Measurements from ENCODE around the gene SWT1.
A peak's percentile ranks its signal among the peaks of the same experiment; 100 is the strongest.
"Not testable (repeated sequence)": the region's sequence is repeated elsewhere in the genome, so short reads cannot be mapped to it uniquely, and the experiment has no call there.

Gene SWT1

GRCh38 chr1:185245466-185245865 is 88.5 kb downstream of the SWT1 start:
- no peak for DNase-seq (ENCODE audit: low read depth in 2 of 2)

- DNase-seq (ENCODE audit: low read depth in 2 of 2), result no peak
Measured at GRCh38 chr1:185249563-185249962, 92.6 kb downstream of the SWT1 start.

GRCh38 chr1:185250063-185250462 is 93.1 kb downstream of the SWT1 start:
- DNase-seq (ENCODE audit: low read depth in 2 of 2), result no peak

DNA sequence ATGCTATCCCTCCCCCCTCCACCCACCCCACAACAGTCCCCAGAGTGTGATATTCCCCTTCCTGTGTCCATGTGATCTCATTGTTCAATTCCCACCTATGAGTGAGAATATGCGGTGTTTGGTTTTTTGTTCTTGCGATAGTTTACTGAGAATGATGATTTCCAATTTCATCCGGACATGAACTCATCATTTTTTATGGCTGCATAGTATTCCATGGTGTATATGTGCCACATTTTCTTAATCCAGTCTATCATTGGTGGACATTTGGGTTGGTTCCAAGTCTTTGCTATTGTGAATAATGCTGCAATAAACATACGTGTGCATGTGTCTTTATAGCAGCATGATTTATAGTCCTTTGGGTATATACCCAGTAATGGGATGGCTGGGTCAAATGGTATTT is 95.0 kb downstream of the SWT1 start:
- DNase-seq (ENCODE audit: low read depth in 2 of 2), result not testable (repeated sequence)

- DNase-seq (ENCODE audit: low read depth in 2 of 2), result not testable (repeated sequence)
Measured at GRCh38 chr1:185252404-185252803, 95.4 kb downstream of the SWT1 start.

DNA sequence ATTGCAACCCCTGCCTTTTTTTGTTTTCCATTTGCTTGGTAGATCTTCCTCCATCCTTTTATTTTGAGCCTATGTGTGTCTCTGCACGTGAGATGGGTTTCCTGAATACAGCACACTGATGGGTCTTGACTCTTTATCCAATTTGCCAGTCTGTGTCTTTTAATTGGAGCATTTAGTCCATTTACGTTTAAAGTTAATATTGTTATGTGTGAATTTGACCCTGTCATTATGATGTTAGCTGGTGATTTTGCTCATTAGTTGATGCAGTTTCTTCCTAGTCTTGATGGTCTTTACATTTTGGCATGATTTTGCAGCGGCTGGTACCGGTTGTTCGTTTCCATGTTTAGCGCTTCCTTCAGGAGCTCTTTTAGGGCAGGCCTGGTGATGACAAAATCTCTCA is 98.6 kb downstream of the SWT1 start:
- DNase-seq (ENCODE audit: low read depth in 2 of 2), result not testable (repeated sequence)

DNA sequence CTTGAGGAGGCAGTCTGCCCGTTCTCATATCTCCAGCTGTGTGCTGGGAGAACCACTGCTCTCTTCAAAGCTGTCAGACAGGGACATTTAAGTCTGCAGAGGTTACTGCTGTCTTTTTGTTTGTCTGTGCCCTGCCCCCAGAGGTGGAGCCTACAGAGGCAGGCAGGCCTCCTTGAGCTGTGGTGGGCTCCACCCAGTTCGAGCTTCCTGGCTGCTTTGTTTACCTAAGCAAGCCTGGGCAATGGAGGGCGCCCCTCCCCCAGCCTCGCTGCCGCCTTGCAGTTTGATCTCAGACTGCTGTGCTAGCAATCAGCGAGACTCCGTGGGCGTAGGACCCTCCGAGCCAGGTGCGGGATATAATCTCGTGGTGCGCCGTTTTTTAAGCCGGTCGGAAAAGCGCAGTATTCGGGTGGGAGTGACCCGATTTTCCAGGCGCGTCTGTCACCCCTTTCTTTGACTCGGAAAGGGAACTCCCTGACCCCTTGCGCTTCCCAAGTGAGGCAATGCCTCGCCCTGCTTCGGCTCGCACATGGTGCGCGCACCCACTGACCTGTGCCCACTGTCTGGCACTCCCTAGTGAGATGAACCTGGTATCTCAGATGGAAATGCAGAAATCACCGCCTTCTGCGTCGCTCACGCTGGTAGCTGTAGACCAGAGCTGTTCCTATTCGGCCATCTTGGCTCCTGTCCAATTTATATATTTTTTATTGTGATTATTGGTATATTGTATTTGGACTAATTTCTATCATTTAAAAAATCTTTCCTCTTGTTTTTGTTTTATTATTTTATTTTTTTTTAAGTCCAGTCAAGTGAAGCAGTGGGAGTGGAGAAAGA is 100.4 kb downstream of the SWT1 start:
- DNase-seq (ENCODE audit: low read depth in 2 of 2), result not testable (repeated sequence)

- no peak for DNase-seq (ENCODE audit: low read depth in 2 of 2)
Measured at GRCh38 chr1:185257950-185258208, 100.9 kb downstream of the SWT1 start.

DNA sequence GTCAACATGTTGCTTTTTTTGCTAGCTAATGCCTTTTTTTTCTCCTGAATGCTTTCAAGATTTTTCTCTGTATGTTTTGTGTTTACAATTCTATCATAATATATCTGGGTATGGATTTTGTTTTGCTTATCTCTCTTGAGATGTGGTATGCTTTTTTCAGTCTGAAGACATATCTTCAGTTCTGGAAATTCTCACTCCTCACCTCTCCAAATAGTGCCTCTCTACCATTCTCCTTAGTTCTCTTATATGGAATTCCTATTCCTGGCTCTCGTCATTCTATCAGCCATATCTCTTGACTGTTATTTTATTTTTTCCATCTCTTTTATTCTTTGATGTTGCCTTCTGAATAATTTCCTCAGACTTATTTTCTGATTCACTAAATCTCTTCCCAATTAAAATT is 101.7 kb downstream of the SWT1 start:
- no peak for DNase-seq (ENCODE audit: low read depth in 2 of 2)

DNA sequence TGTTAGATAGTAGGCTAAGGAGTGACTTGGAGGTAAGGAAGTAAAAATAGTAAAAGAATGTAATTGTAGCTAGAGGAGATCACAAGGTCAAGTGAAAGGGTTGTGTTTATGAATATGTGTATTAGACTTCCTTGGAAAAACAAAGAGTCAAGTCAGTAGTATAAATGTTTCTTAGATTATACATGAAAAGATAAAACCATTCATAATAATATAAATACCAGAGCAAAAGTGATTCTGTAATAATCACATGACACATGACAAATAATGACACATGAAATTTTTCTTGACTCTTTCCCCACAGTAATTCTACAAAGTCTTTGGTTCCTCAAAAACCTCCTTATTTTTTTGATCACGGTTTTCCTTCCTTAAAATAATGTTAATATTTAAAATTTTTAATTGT is 103.6 kb downstream of the SWT1 start:
- no peak for DNase-seq (ENCODE audit: low read depth in 2 of 2)

- DNase-seq (ENCODE audit: low read depth in 2 of 2), result no peak
Measured at GRCh38 chr1:185262151-185262550, 105.2 kb downstream of the SWT1 start.

DNA sequence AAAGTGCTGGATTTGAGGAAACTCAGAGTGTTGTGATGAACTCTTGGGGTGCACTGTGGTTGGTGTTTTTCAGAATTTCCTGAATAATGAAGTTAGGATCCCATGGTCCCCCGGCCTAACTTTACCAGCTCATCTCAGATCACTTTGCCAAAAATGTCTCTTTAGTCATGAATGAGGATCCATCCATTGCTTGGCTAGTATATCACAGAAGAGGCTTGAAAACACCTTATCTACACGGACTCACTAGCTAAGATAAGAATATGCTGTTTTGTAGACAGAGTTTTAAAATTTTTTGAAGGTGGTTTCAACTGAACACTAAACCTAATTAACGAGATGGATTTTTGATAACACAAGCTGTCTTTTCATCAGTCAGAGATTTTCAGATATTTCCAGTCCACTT is 106.3 kb downstream of the SWT1 start:
- DNase-seq (ENCODE audit: low read depth in 2 of 2), result no peak

DNA sequence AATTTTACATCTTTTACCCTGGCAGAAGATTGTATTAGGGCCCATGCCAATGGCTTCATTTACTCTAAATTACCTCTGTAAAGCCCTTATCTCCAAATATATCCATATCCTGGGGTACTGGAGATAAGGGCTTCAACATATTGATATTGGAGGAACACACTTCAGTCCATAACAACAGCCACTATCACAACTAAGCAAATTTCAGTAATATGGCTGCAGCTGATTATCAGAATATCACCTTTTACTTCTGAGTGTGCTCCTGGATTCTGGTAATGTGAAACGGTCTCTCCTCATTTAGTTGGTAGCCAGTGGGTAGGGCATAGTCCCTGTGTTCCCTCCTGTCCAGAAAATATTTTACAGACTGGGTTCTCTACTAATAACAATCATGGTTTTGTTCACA is 106.8 kb downstream of the SWT1 start:
- no peak for DNase-seq (ENCODE audit: low read depth in 2 of 2)

GRCh38 chr1:185265314-185265713 is 108.3 kb downstream of the SWT1 start:
- DNase-seq (ENCODE audit: low read depth in 2 of 2), result no peak

- no peak for DNase-seq (ENCODE audit: low read depth in 2 of 2)
Measured at GRCh38 chr1:185267301-185267700, 110.3 kb downstream of the SWT1 start.

DNA sequence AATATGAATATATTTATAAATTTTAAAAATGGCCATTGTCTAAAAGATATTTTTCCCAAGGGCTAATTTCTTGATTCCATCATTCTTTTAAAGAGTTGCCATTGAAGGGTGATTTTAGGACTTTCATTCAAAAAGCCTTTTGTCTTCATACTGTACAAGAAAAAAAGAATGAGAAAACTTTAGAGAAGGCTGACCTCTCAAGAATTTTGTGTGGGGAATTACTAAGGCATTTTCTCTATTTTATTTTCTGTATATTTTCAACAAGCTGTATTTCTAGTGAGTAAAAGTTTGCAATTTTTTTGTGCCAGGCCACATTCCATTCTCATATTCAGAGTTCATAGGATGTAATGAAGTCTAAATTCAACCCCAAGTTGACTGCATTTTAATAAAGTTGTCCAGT is 110.7 kb downstream of the SWT1 start:
- no peak for DNase-seq (ENCODE audit: low read depth in 2 of 2)

GRCh38 chr1:185268352-185268751 is 111.4 kb downstream of the SWT1 start:
- no peak for DNase-seq (ENCODE audit: low read depth in 2 of 2)

DNA sequence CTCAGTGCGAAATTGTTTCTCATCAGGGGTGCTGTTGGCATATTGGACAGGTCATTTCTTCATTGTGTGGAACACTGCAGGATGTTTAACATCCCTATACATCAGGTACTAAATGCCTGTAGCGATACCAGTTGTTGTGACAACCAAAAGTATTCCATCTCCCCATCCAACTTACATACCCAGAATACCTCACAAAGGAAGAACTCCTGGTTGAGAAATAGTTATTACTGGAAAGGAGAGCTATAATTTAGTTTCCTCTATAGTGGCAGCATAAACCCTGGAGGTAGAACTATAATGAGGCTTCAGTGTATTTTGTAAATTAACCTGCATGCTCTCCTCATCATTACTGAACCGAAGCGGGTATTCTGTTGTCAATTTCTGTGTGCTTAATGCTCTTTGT is 115.0 kb downstream of the SWT1 start:
- DNase-seq (ENCODE audit: low read depth in 2 of 2), result no peak

DNA sequence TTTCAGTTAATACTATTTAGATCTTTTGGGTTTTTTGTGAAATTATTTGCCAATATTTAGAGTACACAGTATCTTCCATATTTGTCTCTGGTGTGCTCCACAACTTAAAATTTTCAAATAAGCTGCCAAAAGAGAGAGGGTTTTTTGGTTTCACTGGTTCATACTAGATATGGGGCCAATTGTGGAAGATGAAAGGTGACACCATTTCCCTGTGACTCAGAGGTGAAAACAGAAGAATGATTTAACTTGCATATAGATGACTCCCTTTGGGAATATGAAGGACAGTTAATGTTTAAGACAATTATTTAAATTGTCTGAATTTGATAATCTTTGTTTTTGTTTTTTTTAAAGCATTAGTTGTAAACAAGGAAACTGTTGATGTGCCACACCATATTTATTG is 122.6 kb downstream of the SWT1 start:
- DNase-seq (ENCODE audit: low read depth in 2 of 2), result peak in 1 of 2 experiments; percentile 13

GRCh38 chr1:185280589-185280988 is 123.6 kb downstream of the SWT1 start:
- DNase-seq (ENCODE audit: low read depth in 2 of 2), result no peak

- no peak for DNase-seq (ENCODE audit: low read depth in 2 of 2)
Measured at GRCh38 chr1:185281245-185281644, 124.3 kb downstream of the SWT1 start.

DNA sequence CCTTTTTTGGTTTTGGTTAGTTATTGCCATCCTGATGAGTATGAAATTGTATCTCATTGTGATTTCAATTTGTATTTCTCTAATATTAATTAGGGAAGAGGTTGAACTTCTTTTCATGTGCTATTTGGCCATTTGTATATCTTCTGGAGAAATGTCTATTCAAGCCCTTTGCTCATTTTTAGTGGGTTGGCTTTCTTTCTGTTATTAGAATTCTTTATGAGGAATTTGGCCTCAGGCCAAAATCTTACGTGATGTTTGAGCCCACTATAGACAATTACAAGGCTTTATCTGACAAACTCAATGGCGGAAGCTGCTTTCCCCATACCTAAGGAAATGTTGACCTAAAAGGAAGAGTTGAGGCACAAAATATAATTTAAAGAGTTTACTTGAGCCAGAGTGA is 127.1 kb downstream of the SWT1 start:
- DNase-seq (ENCODE audit: low read depth in 2 of 2), result no peak

DNA sequence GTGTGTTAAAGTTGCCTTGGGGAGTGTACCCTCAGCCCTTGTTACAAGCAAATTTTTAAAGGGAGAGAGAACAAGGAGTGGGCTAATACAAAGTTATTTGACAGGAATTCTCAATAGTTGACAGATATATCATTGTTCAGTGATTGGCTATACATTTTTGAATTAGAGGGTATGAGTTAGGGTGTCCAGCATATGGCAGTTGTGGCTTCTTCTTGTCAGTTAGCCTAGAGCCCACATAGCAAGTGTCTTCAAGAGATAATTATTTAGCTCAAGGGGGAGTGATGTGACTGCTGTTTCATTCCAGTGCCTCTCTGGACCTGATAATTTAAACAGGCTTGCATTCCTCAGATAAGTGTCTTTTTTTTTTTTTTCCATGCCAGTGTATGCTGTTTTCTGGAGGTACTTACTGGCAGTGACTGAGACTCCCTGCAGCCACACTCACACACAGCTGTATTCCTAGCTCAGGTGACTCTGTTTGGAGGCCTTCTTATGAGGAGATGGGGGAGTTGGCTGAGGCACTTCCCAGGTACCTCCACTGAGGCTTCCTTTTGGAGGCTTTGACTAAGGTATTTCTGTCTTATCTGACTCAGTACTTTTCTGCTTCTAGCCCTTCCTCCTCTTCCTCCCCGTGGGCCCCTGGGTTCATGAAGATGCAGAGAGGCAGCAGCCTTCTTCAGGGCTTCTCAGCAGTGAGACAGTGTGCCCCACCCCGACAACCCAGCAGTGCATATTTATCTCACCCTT is 127.7 kb downstream of the SWT1 start:
- no peak for DNase-seq (ENCODE audit: low read depth in 2 of 2)

GRCh38 chr1:185287451-185287850 is 130.5 kb downstream of the SWT1 start:
- no peak for DNase-seq (ENCODE audit: low read depth in 2 of 2)

Data from fibroblast of skin of left quadriceps (primary cell).